GM04503 (cell line): Measurements from ENCODE around the gene FAM210A.
"Not testable (repeated sequence)": the region's sequence is repeated elsewhere in the genome, so short reads cannot be mapped to it uniquely, and the experiment has no call there.

Experiments
- DNase-seq: peaks from one replicate; pipeline ENCODE4 v3.0.0-alpha.2; 2012; ENCODE audit warnings: low read depth

The FAM210A gene

DNA sequence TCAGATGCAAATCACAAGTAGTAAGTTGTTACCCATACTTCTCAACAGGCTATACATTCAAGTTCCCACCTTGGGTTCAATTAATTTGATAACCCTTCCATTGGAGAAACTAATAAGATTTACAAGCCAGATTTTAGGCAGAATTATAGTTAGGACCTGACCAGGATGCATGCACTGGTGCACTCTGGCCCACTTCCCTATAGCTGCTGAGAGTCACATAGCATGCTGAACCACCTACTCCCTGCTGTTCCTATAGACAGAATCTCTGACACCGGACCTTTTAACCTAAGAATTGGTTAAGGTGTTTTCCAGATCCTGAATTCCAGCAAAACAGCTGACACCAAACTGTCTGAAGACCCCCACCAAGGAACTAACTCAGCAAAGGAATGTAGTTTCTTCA, 26.2 kb downstream of the FAM210A start:
- no peak for DNase-seq

DNA sequence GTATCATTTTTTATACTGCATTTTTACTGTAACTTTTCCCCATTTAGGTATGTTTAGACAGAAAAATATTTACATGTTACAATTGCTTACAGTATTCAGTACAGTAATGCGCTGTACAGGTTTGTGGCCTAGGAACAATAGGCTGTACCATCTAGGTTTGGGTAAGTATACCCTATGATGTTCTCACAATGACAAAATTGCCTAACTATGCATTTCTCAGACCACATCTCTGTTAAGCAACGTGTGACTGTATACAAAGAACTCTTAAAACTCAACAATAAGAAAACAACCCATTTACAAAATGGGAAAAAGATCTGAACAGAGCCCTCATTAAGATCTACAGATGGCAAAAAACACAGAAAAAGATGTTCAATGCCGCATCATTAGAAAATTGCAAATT, 29.4 kb downstream of the FAM210A start:
- no peak for DNase-seq

DNA sequence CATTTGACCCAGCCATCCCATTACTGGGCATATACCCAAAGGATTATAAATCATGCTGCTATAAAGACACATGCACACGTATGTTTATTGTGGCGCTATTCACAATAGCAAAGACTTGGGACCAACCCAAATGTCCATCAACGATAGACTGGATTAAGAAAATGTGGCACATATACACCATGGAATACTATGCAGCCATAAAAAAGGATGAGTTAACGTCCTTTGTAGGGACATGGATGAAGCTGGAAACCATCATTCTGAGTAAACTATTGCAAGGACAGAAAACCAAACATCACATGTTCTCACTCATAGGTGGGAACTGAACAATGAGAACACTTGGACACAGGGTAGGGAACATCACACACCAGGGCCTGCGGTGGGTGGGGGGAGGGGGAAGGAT, 31.0 kb downstream of the FAM210A start:
- DNase-seq = not testable (repeated sequence)

DNA sequence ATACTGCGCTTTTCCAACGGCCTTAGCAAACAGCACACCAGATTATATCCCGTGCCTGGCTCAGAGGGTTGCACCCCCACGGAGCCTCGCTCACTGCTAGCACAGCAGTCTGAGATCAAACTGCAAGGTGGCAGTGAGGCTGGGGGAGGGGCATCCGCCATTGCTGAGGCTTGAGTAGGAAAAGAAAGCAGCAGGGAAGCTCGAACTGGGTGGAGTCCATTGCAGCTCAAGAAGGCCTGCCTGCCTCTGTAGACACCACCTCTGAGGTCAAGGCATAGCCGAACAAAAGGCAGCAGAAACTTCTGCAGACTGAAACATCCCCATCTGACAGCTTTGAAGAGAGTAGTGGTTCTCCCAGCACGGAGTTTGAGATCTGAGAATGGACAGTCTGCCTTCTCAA, 36.3 kb downstream of the FAM210A start:
- not testable (repeated sequence) for DNase-seq

DNA sequence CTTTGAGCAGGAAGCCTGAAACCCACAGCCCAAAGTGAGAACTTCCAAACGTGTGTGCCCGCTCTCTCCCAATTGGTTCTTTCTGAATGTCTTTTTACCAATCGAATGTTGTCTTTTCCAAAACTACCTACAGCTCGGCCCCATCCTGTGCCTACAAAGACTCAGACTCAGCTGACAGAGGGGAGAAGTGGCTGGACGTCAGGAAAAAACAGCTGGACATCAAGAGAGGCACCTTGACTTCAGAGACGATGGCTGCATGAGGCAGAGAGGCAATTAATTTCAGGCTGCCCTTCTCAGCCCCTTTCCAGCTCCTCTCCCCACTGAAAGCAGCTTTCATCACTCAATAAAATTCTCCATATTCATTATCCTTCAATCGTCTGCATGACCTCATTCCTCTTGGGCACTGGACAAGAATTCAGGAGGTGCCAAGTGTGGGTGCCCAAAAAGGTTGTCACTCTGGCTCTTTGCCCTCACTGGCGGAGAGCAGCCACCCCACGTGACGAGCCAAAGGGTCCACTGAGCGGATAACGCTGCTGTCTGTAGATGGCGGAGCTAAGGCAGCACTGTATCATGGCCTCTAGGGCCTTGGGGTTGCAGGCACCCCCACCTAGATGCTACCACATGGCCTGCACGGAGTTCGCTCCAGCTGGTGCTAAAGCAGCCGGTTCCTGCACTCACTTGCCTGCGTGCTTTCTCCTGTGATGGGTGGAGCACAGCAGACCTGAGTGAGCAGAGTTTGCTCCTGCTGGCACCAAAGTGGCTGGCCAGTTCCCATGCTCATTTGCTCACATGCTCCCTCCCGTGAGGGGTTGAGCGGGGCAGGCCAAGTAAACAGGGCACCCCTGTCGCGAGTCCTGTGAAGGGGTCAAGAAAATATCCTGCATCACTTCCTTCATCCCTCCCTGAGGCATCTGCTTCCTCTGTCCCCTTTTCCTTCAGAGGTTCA, 37.9 kb downstream of the FAM210A start:
- no peak for DNase-seq

DNA sequence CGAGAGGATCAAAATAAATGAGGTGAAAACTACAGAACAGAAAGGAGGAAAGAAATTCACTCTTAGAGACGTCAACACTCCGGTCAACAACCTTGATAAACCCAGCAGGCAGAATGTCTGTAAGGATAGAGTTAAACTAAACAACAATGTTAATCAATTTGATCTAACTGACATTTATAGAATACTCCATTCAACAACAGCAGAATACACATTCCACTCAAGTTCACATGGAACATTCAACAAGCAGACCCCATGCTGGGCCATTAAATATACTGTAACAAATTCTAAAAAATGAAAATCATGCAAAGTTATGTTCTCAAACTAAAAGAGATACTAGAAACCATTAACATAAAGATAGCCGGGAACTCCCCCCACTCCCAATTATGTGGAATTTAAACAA, 41.8 kb downstream of the FAM210A start:
- DNase-seq = no peak

DNA sequence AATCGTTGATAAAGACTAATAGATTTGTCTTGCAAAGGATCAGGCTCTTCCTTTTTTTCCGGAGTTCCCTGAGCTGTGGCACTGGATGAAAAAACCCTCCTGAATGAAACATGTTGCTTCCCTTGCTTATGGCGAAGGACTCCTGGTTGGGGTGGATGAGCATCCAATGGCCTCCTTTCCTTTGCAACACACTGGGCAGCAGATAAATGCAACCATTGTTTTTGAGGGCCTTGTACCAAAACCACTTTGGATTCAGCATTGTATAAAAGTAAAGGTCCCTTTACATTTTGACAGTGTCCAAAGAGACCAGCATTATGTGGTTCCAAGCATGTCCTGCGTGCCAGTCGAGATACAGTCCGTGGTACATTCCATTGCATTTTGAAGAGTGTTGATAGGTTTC, 44.7 kb downstream of the FAM210A start:
- DNase-seq = no peak

DNA sequence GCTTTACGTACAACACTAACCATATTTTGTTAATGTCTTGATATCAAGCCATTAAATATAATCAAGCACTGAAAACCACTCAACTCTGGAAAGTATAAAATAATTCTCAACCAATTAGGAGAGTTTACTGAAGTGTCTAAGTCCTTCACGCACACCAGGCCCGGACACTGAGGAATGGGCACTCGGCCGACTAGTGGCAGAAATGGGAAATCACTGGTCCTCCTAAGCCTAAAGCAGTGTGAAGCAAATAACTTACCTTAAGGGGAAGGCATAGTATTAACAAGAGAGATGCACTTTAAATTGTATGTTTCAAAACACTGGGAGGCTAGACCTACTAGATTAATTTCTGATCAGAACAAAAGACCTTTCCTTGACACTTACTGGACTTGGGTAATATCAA, 45.7 kb downstream of the FAM210A start:
- no peak for DNase-seq

DNA sequence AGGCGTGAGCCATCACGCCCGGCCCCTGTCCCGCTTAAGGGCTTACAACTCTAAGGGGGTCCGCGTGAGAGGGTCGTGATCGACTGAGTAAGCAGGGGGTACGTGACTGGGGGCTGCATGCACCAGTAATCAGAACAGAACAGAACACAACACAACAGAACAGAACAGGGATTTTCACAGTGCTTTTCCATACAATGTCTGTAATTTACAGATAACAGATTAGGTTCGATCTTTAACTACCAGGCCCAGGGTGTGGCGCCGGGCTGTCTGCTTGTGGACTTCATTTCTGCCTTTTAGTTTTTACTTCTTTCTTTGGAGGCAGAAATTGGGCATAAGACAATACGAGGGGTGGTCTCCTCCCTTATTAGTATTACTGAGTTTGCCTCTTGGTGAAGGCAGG, 49.0 kb downstream of the FAM210A start:
- DNase-seq = not testable (repeated sequence)

DNA sequence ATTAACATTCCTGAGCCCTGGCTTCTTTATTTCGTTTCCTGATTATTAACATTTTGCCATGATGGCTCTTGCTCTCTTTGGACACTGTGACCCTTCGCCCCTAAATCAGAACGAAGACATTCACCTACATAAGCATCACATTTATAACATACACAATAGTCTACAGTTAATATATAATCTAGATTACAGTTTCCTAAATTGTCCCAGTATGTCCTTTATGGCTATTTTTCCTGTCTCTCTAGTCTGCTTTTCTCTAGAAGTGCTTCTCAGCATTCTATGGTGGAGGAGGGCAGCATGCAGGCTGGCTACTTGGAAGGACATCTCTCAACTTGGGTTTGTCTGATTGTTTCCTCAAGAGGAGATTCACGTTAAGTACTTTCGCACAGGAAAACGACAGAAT, 49.9 kb downstream of the FAM210A start:
- DNase-seq = no peak

DNA sequence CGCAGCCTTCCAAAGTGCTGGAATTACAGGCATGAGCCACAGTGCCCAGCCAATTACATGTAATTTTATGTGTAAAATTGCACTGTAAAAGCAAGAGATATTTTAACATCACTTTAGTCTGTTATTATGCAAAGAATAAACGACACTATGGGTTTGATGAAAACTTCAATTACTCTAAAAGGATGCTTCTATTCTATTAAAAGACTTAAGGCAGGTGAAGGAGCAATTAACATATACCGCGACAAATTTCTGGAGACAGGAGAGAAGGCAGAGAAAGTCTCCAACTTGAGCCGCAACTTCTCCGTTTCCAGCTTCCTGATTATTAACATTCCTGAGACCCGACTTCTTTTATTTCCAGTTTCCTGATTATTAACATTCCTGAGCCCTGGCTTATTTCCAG, 53.7 kb downstream of the FAM210A start:
- no peak for DNase-seq

DNA sequence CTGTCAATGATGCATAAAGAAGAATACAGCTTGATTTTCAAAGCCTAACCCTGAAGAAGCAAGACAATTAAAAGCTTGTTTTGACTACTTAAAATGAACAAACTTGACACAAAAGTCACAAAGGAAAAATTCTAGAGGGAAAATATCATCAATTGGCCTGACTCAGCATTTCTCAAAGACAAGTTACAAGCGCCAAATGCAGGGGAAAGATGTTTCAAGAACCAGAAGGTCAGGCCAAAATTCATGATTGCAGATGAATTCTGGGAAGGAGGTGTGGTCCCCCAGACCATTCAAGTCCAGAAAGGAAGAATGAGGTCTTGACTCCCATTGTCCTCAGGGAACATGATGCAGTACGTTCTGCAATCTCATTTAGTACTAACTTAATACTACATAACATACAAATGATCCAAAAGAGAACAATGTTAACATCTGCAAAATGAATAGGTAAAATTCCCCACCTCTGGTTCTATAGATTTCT, 64.5 kb downstream of the FAM210A start:
- DNase-seq = no peak

DNA sequence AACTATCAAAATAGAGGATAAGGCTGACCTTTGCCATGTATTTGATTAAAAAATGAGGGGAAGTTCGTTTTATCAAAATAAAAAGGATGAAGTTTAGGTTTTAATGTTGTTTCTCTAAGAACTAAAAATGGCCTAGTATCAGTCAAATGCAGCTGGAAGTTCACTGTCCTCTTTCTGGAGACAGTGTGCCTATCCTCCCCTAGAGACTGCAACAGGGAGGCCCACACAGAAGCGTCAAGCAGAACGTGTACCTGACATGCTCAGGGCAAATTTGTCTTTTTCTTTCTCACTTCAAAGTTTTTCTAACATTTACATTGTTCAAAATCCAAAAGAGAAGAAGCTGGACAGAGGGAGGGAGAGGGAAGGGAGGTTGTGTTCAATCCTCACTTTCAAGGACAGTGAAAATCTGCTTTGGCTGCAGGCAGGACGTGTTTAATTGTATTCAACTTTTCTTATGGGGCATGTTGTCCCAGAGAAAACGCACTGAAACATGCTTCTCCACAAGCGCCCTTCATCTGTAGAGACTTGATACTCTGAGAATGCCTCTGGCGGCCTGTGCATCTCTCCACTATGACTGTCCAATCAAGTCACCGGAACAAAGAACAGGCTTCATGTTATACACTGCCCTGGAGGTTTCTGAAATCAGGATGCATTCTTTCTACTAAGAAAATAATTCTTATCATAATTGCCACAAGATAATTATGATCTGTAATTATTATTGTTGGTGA, 65.1 kb downstream of the FAM210A start:
- DNase-seq = no peak

DNA sequence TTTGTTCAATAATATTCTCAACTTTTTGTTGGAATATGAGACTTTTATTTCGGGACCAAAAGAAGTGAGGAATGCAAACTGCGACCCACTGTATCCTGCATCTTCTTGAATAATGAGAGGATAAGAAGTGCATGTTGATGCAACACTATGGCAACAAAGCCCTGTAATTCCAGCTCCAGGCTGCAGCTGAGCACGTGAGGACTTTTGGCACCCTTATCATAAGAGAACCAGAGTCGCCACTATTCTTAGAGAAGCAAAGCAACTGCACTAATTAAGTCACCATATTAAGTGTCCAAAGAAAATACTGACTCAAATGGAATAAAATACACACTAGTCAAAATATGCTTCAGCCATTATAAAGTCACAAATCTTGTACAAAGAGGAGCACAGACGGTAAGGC, 65.8 kb downstream of the FAM210A start:
- no peak for DNase-seq

DNA sequence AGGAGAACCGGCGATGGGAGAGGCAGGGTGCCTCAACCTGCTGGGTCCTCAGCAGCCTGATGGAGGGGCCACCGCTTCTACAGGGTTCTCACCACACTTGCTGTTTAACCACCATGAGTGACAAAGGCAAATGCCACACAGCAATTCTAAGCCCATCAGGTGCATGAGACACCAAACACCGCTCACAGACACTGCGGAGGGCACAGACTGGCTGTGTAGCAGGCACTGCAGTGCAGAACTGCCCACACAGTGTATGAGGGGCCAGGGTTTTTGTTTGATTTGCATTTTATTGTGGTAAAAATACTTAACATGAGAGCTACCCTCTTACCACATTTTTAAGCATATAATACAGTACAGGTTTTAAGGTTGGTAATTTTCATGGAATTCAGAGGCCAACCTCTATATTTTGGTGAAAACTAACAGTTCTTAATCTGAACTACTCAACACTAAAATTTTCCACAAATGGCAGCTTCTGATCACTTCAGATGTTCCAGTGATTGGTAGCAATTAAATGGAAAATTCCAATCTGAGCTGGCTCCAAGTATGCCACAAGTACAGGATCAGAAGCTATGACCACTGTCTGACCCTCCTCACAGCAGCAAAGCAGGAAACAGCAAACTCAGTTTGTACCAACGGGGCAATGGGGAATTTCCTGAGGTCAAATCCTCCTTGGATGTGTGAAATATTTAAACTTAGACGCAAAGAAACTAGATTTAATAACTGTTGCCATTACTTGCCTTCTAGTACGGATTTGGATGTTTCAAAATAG, 67.7 kb downstream of the FAM210A start:
- no peak for DNase-seq

DNA sequence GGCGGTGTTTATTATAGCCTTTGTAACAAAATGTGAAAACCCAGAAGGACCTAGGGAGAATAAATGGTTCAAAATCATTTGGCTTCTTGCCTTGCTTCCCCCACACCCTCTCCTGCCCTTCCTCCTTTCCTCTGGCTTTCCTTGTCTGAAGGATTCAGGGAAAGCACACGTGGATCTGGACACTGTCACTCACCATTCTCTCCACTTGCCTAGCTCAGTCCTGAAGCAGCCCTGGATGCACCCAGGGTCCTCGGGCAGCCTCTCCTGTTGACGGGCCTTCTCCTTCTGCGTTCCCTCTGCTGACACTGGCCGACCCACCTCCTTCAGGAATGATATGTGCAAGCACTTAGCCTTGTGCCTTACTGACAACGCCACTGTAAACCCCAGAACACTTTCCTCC, 68.4 kb downstream of the FAM210A start:
- DNase-seq = no peak

DNA sequence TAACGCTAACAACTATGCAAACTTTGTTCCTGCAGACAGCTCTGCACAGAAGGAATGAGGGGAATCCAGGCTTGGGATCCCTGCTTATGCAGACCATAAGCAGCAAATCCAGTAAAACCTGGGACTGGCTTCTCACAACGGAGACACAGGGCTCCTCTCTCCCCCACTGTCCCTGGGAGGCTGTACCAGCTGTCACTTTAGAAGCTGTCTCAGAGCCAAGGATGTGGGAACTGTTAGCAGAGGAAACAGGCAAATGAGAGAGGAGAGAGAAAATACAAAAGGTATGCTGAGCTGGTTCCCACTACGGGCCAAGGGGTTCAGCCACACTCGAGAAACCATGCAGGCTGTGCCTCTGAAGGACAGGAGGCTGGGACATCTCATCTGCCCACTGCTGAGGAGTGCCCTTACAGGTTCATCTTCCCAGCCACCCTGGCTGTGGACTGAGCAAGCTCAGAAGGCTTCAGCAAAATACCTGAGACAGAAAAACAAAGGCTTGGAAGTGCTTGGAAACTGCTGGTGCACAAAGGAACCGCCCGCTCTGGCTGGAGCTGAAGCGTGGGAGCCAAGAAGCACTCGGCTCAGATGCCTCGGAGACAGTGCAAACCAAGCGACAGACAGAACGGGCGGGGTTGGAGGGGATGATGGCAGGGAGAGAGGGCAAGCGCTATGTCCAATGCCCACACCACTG, 72.5 kb downstream of the FAM210A start:
- no peak for DNase-seq

DNA sequence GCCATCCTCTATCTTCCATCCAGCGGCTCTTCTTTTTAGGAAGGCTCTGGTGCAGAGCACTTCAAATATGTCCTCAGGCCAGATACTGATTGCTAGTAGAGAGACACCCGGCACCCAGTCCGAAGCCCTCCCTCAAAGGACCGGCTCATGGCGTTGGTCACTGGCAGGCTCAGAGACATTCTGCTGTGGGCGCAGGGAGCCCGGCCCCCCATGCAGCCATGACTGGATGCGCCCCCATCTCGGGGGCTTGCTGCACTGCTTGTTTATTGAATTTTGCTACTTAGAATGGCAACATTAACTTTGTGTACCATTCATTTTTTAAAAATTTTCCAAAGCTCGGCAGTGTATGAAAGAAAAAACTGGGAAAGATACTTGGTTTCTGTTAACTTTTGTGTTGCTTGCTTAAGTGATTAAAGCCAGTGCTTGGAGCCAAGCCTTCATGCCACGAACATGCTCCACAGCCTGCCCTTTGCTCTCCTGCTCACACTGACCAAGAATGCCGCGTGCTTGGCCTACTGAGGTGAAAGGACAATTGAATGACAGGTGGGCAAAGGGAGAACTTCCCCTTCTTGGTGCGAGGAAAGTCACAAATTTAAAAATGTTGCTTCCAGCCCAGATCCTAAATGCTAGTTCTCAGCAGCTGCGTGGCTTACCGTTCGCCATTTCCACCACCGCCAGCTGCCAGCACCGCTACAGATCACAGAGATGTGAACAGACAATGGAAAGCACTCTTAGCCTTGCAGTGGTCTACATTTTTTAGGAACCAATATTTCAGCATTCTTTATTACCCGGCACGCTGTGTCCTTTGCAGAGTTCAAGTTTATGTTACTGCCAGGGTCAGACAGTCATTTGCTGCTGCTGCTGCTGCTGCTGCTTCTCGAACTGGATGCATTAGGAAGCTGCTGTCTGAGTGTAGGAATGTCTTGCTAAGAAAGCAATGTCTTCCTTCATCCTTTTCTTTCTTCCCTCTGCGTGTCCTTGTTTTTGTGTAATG, 76.7 kb downstream of the FAM210A start:
- DNase-seq = no peak

DNA sequence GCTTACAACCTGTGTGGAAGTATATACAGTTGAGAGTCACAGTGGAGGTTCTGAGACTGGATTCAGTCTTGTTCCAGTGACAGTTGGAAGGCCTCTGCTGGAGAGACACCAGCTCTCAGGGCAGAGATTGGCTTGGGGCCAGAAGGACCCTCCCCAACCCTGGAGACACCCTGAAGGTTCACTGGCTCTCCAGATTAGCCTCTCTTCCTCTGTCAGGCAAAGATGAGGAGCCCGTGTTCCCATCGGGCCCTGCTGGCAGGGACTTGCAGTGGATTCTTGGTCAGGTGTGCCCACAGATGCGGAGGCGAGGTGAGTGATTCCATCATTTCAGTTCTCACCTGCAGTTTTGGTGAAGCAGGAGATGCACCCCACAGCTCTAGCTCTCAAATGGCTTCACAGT, 78.6 kb downstream of the FAM210A start:
- no peak for DNase-seq

DNA sequence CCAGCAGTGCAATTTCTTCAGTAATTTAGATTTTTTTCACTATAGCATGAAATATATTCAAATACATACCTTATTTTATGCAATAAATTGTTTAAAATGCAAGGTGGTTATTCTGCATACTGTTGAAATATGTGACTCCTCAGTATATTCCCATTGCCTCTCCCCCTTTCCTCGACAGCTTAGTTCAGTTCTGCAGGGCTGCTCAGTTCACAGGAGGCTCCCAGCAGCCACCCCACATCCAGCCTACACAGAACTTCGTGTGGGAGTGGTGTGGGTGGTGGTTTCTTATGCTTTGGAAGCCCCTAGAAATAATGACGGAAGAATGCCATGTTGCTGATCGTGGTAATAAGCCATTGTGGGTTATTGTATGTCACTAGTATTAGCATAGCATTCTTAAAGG, 79.7 kb downstream of the FAM210A start:
- DNase-seq = no peak

DNA sequence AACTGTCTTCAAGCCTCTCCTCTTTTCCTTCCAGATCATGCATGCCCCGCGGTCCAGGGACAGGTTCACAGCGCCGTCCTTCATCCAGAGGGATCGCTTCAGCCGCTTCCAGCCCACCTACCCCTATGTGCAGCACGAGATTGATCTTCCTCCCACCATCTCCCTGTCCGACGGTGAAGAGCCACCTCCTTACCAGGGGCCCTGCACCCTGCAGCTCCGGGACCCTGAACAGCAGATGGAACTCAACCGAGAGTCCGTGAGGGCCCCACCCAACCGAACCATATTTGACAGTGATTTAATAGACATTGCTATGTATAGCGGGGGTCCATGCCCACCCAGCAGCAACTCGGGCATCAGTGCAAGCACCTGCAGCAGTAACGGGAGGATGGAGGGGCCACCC, 81.3 kb downstream of the FAM210A start:
- no peak for DNase-seq
